Activated CD8-positive, alpha-beta T cell treated with anti-CD3 and anti-CD28 coated beads, Interleukin-2, amount 10 ng/mL, durations not matched to agents 7 days and 5 days (primary cell): ENCODE results near the gene RDX. TPM values are rescaled to one million over a fixed set of nuclear protein-coding genes. Genes with fewer than 3 reads are reported as not detected.
"Not testable (repeated sequence)": the region's sequence is repeated elsewhere in the genome, so short reads cannot be mapped to it uniquely, and the experiment has no call there.

Source experiments
- ATAC-seq: fragments of 150-1000 bp; cut with Tn5 transposase; one replicate; pipeline ENCODE4 v1.10.0; 2021; ENCODE audit warnings: moderate library complexity
- CTCF ChIA-PET: fragments of 350-600 bp; sonication (Branson Sonifier 250); formaldehyde crosslinking; loops from one replicate; lab custom pipeline; 2021; ENCODE audit warnings: antibody characterized with exemption; lab: Charles Lee
- POLR2A ChIA-PET: fragments of 350-600 bp; sonication (Branson Sonifier 250); formaldehyde crosslinking; loops from one replicate; lab custom pipeline; 2021; ENCODE audit warnings: antibody characterized with exemption; lab: Charles Lee
- DNase-seq: peaks from one replicate; pipeline ENCODE4 v3.0.0-alpha.2; 2020
- H3K27ac Mint-ChIP-seq: one replicate; pipeline ENCODE4 v1.8.0; 2021; ENCODE audit warnings: mild to moderate bottlenecking, mixed read lengths
- H3K27me3 Mint-ChIP-seq: one replicate; pipeline ENCODE4 v1.8.0; 2021; ENCODE audit warnings: low read depth, mixed read lengths
- H3K36me3 Mint-ChIP-seq: one replicate; pipeline ENCODE4 v1.8.0; 2021; ENCODE audit warnings: low read depth, mixed read lengths
- H3K4me1 Mint-ChIP-seq: one replicate; pipeline ENCODE4 v1.8.0; 2021; ENCODE audit warnings: low read depth, mixed read lengths
- H3K4me3 Mint-ChIP-seq: one replicate; pipeline ENCODE4 v1.8.0; 2021; ENCODE audit warnings: mild to moderate bottlenecking, mixed read lengths
- H3K9me3 Mint-ChIP-seq: one replicate; pipeline ENCODE4 v1.8.0; 2022; ENCODE audit warnings: mixed read lengths; ENCODE audit not compliant: insufficient read depth
- total RNA-seq, 2 experiments: library from RNA; stranded (reverse); gene quantifications; one replicate each; pipeline ENCODE4 v1.2.3, GENCODE V29; 2021

RDX gene
- total RNA-seq, 2 experiments from 2014 or later = 37.9 to 39.6 TPM

GRCh38 chr11:110235966-110236365, 60.4 kb downstream of the RDX start:
- no peak overlapping the region for H3K27ac Mint-ChIP-seq
- ATAC-seq (no peak), DNase-seq (no peak)
- no peak overlapping the region for H3K4me3 Mint-ChIP-seq
- CTCF ChIA-PET = interaction anchor here (1.1 to 1.2 kb wide), 2 partner anchors 14 to 195 kb away, joined by 3 to 4 read pairs; no protein-coding TSS in a partner anchor
- POLR2A ChIA-PET = no interaction called here
- H3K9me3 Mint-ChIP-seq = no peaks in the 10 kb centered on the region
- H3K4me1 Mint-ChIP-seq = peaks cover 5% of the 10 kb centered on the region
- H3K27me3 Mint-ChIP-seq = no peaks in the 10 kb centered on the region
- peaks cover 38% of the 10 kb centered on the region for H3K36me3 Mint-ChIP-seq

GRCh38 chr11:110230377-110230776, 66.0 kb downstream of the RDX start:
- CTCF ChIA-PET = no interaction called here
- H3K27ac Mint-ChIP-seq = peak overlapping the region; percentile 27
- H3K9me3 Mint-ChIP-seq = no peaks in the 10 kb centered on the region
- no peak overlapping the region for H3K4me3 Mint-ChIP-seq
- peaks cover 46% of the 10 kb centered on the region for H3K36me3 Mint-ChIP-seq
- ATAC-seq = no peak
- no peak for DNase-seq
- no peaks in the 10 kb centered on the region for H3K27me3 Mint-ChIP-seq
- POLR2A ChIA-PET = no interaction called here
- H3K4me1 Mint-ChIP-seq = peaks cover 3% of the 10 kb centered on the region

DNA sequence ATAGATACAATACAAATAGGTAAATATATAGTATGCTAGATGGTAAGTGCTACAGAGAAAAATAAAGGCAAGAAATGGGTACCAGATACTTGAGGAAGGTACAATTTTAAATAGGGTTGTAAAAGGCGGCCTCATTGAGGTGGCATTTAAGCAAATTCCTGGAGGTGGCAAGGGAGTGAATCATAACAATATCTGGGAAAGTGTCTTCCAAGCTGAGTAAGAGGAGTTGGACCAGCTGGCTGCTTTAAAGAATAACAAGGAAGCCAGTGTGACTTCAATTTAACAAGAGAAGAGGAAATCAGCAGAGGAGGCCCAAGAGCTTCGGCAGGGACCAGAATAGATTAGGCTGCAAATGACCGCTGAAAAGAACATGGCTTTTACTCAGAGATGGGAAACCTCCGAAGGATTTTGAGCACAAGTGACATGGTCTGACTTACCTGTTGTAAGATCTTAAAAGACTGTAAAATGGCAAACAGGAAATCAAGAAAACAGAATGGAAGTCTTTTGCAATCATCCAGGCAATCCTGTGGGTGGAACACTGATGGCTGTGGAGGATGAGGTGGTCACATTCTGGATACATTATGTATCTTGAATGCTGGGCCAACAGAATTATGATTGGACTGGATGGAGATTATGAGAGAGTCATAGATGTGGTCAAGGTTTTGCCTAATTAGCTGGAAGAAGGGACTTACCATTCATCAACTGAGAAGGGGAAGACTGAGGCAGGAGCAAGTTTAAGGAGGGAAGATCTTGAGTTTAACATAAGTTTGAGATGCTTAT, 77.2 kb downstream of the RDX start:
- Mint-ChIP-seq H3K27me3 (no peaks in the 10 kb centered on the region), H3K27ac (no peak overlapping the region), H3K4me3 (no peak overlapping the region), H3K36me3 (peaks cover 11% of the 10 kb centered on the region), H3K4me1 (no peaks in the 10 kb centered on the region), H3K9me3 (no peaks in the 10 kb centered on the region)
- no peak for ATAC-seq
- CTCF ChIA-PET = interaction anchor here (1.3 kb wide), 1 partner anchor 9 kb away, joined by 3 read pairs; no protein-coding TSS in a partner anchor
- POLR2A ChIA-PET = no interaction called here
- no peak for DNase-seq

DNA sequence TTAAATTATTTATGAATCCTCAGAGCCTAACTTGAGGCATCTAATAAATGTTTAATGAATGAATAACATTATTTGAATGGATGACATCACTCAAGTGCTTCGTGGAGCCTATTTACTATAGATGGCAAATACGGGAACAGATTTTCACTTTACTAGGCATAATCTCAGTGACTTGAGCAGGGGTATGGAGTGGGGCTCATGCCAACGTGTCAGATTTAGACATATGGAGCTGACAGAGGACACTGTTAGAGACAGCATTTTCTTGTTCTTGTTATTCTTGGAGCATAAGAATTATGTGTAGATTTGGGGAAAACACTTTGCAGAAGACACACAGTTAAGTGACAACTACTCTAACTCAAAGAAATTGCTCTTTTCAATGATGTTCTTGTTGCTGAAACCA, 78.5 kb downstream of the RDX start:
- H3K9me3 Mint-ChIP-seq = no peaks in the 10 kb centered on the region
- CTCF ChIA-PET = no interaction called here
- ATAC-seq = no peak

DNA sequence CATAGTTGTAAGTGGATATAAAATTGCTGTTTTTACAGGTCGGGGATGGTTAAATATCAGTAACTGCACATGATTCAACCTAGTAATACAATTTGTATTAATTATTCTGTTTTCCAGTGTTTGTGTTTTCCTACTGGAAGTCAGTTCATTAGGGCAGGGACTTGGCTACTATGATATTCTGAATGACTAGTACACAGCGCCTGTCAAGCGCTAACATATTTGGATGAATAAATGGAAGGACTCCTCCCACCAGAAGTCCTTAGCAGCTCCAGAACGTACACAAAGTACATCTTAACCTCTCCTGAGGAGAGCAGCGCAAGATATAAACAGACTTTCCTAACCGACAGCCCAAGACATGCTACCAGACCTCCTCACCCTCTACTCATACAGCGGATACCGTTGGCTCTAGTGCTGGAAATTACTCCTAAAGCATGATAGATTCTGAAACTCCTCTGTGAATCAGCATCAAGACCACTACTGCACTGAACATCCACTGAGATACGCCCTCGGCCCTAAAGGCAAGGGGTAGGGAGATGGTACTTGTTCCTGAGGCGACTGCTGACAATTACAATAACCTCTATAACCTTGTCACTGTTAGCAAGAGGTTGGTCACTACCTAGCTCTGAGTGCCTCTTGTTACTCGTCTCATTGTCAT, 79.1 kb downstream of the RDX start:
- ChIA-PET POLR2A (no interaction called here), CTCF (no interaction called here)
- Mint-ChIP-seq H3K27ac (no peak overlapping the region), H3K9me3 (no peaks in the 10 kb centered on the region), H3K4me1 (no peaks in the 10 kb centered on the region), H3K36me3 (peaks cover 9% of the 10 kb centered on the region), H3K4me3 (no peak overlapping the region), H3K27me3 (no peaks in the 10 kb centered on the region)
- ATAC-seq (no peak), DNase-seq (no peak)

More for the DNA sequence above, 78.5 kb downstream of the RDX start:
- POLR2A ChIA-PET = no interaction called here
- Mint-ChIP-seq H3K4me3 (no peak overlapping the region), H3K36me3 (peaks cover 9% of the 10 kb centered on the region), H3K27me3 (no peaks in the 10 kb centered on the region), H3K27ac (no peak overlapping the region), H3K4me1 (no peaks in the 10 kb centered on the region)
- no peak for DNase-seq

- CTCF ChIA-PET = interaction anchor here (1.3 kb wide), 1 partner anchor 164 kb away, joined by 4 read pairs; no protein-coding TSS in a partner anchor
- H3K9me3 Mint-ChIP-seq, DNase-seq, POLR2A ChIA-PET, H3K27me3 Mint-ChIP-seq, H3K4me1 Mint-ChIP-seq, ATAC-seq, H3K36me3 Mint-ChIP-seq, H3K27ac Mint-ChIP-seq: not testable (repeated sequence)
- H3K4me3 Mint-ChIP-seq = peak overlapping the region; percentile 67
These were observed 87.1 kb downstream of the RDX start for GRCh38 chr11:110209313-110209694.

- peak overlapping the region; percentile 43 for H3K27ac Mint-ChIP-seq
- H3K27me3 Mint-ChIP-seq, H3K36me3 Mint-ChIP-seq, POLR2A ChIA-PET, ATAC-seq, H3K9me3 Mint-ChIP-seq, DNase-seq, H3K4me1 Mint-ChIP-seq: not testable (repeated sequence)
- H3K4me3 Mint-ChIP-seq = peak overlapping the region; percentile 67
- CTCF ChIA-PET = interaction anchor here (1.3 kb wide), 1 partner anchor 164 kb away, joined by 4 read pairs; no protein-coding TSS in a partner anchor
These were observed 87.6 kb downstream of the RDX start for GRCh38 chr11:110208678-110209312.

GRCh38 chr11:110207123-110207522, 89.3 kb downstream of the RDX start:
- Mint-ChIP-seq H3K9me3 (no peaks in the 10 kb centered on the region), H3K27me3 (peaks cover 2% of the 10 kb centered on the region), H3K4me1 (no peaks in the 10 kb centered on the region), H3K36me3 (no peaks in the 10 kb centered on the region), H3K27ac (no peak overlapping the region), H3K4me3 (no peak overlapping the region)
- POLR2A ChIA-PET = interaction anchor here (0.7 kb wide), 1 partner anchor 220 kb away, joined by 3 read pairs; no protein-coding TSS in a partner anchor
- CTCF ChIA-PET = no interaction called here
- ATAC-seq (no peak), DNase-seq (no peak)

DNA sequence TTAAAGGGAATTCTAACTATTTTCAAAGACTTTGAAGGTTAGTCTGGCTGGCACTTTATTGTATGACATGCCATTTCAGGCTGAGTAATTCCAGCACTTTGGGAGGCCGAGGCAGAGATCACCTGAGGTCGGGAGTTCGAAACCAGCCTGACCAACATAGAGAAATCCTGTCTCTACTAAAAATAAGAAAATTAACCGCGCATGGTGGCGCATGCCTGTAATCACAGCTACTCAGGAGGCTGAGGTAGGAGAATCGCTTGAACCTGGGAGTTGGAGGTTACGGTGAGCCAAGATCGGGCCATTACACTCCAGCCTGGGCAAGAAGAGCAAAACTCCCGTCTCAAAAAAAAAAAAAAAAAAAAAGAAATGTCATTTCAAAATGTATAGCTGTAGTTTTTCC, 95.6 kb downstream of the RDX start:
- ATAC-seq (no peak), DNase-seq (no peak)
- Mint-ChIP-seq H3K4me1 (no peaks in the 10 kb centered on the region), H3K27me3 (no peaks in the 10 kb centered on the region), H3K36me3 (no peaks in the 10 kb centered on the region), H3K4me3 (no peak overlapping the region), H3K9me3 (no peaks in the 10 kb centered on the region), H3K27ac (no peak overlapping the region)
- POLR2A ChIA-PET = no interaction called here
- CTCF ChIA-PET = interaction anchor here (0.7 to 7.5 kb wide), 33 partner anchors 9 to 1030 kb away, joined by 3 to 100 read pairs (median 5); partner anchors contain the start of gene FDX1

- Mint-ChIP-seq H3K4me3 (no peak overlapping the region), H3K4me1 (no peaks in the 10 kb centered on the region), H3K9me3 (no peaks in the 10 kb centered on the region), H3K36me3 (no peaks in the 10 kb centered on the region), H3K27ac (no peak overlapping the region), H3K27me3 (no peaks in the 10 kb centered on the region)
- POLR2A ChIA-PET = no interaction called here
- DNase-seq (no peak), ATAC-seq (no peak)
- CTCF ChIA-PET = interaction anchor here (0.7 to 7.5 kb wide), 20 partner anchors 9 to 1031 kb away, joined by 3 to 100 read pairs (median 6); partner anchors contain the start of gene FDX1
These were observed 96.2 kb downstream of the RDX start for GRCh38 chr11:110200241-110200640.

GRCh38 chr11:110199184-110199981, 97.0 kb downstream of the RDX start:
- H3K36me3 Mint-ChIP-seq = no peaks in the 10 kb centered on the region
- no peak overlapping the region for H3K4me3 Mint-ChIP-seq
- no peaks in the 10 kb centered on the region for H3K27me3 Mint-ChIP-seq
- no peaks in the 10 kb centered on the region for H3K4me1 Mint-ChIP-seq
- DNase-seq = no peak
- no peak overlapping the region for H3K27ac Mint-ChIP-seq
- H3K9me3 Mint-ChIP-seq = no peaks in the 10 kb centered on the region
- ChIA-PET POLR2A (no interaction called here), CTCF (interaction anchor here (1.4 to 7.5 kb wide), 2 partner anchors 178 to 232 kb away, joined by 4 to 100 read pairs; partner anchors contain the start of gene FDX1)
- ATAC-seq = no peak
